Measurements from ENCODE around the gene IL6R.

IL6R gene

GRCh38 chr1:154379301-154379700, 25.8 kb upstream of the IL6R start:
- DNase-seq (ENCODE audit: low read depth): no peak
- in situ Hi-C loops (cut with HindIII; ENCODE audit: low sequenced_read_pairs): no loop called here
- no peak for TF ChIP-seq CTCF (IDR thresholded peaks at IDR 0.05; ENCODE audit: low read depth, low read length, missing control alignments)
- H3K4me3 ChIP-seq (ENCODE audit: low read depth, low read length): no peak overlapping the region

GRCh38 chr1:154384650-154385489, 20.3 kb upstream of the IL6R start:
- no peak for DNase-seq (ENCODE audit: low read depth)
- TF ChIP-seq CTCF (IDR thresholded peaks at IDR 0.05; ENCODE audit: low read depth, low read length, missing control alignments): no peak
- in situ Hi-C loops (cut with HindIII; ENCODE audit: low sequenced_read_pairs): no loop called here
- no peak overlapping the region for H3K4me3 ChIP-seq (ENCODE audit: low read depth, low read length)

GRCh38 chr1:154386643-154387352, 18.3 kb upstream of the IL6R start:
- no peak for DNase-seq (ENCODE audit: low read depth)
- TF ChIP-seq CTCF (IDR thresholded peaks at IDR 0.05; ENCODE audit: low read depth, low read length, missing control alignments): no peak
- in situ Hi-C loops (cut with HindIII; ENCODE audit: low sequenced_read_pairs): no loop called here
- H3K4me3 ChIP-seq (ENCODE audit: low read depth, low read length): no peak overlapping the region

GRCh38 chr1:154391086-154391770, 13.9 kb upstream of the IL6R start:
- H3K4me3 ChIP-seq (ENCODE audit: low read depth, low read length): no peak overlapping the region
- in situ Hi-C loops (cut with HindIII; ENCODE audit: low sequenced_read_pairs): no loop called here
- no peak for TF ChIP-seq CTCF (IDR thresholded peaks at IDR 0.05; ENCODE audit: low read depth, low read length, missing control alignments)
- no peak for DNase-seq (ENCODE audit: low read depth)

- TF ChIP-seq CTCF (IDR thresholded peaks at IDR 0.05; ENCODE audit: low read depth, low read length, missing control alignments): no peak
- no peak for DNase-seq (ENCODE audit: low read depth)
Measured at GRCh38 chr1:154398141-154398540, 7.0 kb upstream of the IL6R start.

GRCh38 chr1:154398678-154399077, 6.5 kb upstream of the IL6R start:
- in situ Hi-C loops (cut with HindIII; ENCODE audit: low sequenced_read_pairs): no loop called here
- no peak for DNase-seq (ENCODE audit: low read depth)
- no peak overlapping the region for H3K4me3 ChIP-seq (ENCODE audit: low read depth, low read length)
- no peak for TF ChIP-seq CTCF (IDR thresholded peaks at IDR 0.05; ENCODE audit: low read depth, low read length, missing control alignments)

More at GRCh38 chr1:154398141-154398540, 7.0 kb upstream of the IL6R start:
- in situ Hi-C loops (cut with HindIII; ENCODE audit: low sequenced_read_pairs): no loop called here
- no peak overlapping the region for H3K4me3 ChIP-seq (ENCODE audit: low read depth, low read length)

All from astrocyte of the cerebellum (primary cell).